Measurements from ENCODE around the gene SLC44A5. TPM values are rescaled to one million over a fixed set of nuclear protein-coding genes. Genes with fewer than 3 reads are reported as not detected.

Gene SLC44A5
- total RNA-seq, 3 donors from 2014 or later, result 0.16 to 3.6 (median 3.5) TPM

- H3K4me3 ChIP-seq, result no peak overlapping the region
- no peaks in the 10 kb centered on the region for H3K9me3 ChIP-seq
- intact Hi-C loops (cut with DNase I; ENCODE audit: low total_unique reads), result no loop called here
- H3K27me3 ChIP-seq, result no peaks in the 10 kb centered on the region
- H3K27ac ChIP-seq, result no peak overlapping the region
- TF ChIP-seq CTCF (IDR thresholded peaks at IDR 0.05), result no peak
- TF ChIP-seq POLR2AphosphoS5 (IDR thresholded peaks at IDR 0.05), result no peak
- TF ChIP-seq POLR2A (IDR thresholded peaks at IDR 0.05), result no peak
- DNase-seq (ENCODE audit: low spot score in 2 of 2), result no peak
- H3K36me3 ChIP-seq, result no peaks in the 10 kb centered on the region
- H3K4me1 ChIP-seq, result no peaks in the 10 kb centered on the region
These were observed 31.9 kb downstream of the SLC44A5 start for GRCh38 chr1:75579046-75579445.

- TF ChIP-seq POLR2A (IDR thresholded peaks at IDR 0.05) (no peak), POLR2AphosphoS5 (IDR thresholded peaks at IDR 0.05) (no peak), CTCF (IDR thresholded peaks at IDR 0.05) (no peak)
- H3K4me1 ChIP-seq, result no peaks in the 10 kb centered on the region
- intact Hi-C loops (cut with DNase I; ENCODE audit: low total_unique reads), result no loop called here
These were observed 35.1 kb downstream of the SLC44A5 start for GRCh38 chr1:75575837-75576236.

GRCh38 chr1:75567191-75567590, 43.7 kb downstream of the SLC44A5 start:
- DNase-seq (ENCODE audit: low spot score in 2 of 2), result no peak
- intact Hi-C loops (cut with DNase I; ENCODE audit: low total_unique reads), result no loop called here
- Histone ChIP-seq H3K27me3 (no peaks in the 10 kb centered on the region), H3K36me3 (no peaks in the 10 kb centered on the region), H3K9me3 (no peaks in the 10 kb centered on the region), H3K27ac (no peak overlapping the region), H3K4me1 (no peaks in the 10 kb centered on the region), H3K4me3 (no peak overlapping the region)
- TF ChIP-seq POLR2AphosphoS5 (IDR thresholded peaks at IDR 0.05) (no peak), POLR2A (IDR thresholded peaks at IDR 0.05) (no peak), CTCF (IDR thresholded peaks at IDR 0.05) (no peak)

More at GRCh38 chr1:75575837-75576236, 35.1 kb downstream of the SLC44A5 start:
- Histone ChIP-seq H3K4me3 (no peak overlapping the region), H3K27me3 (no peaks in the 10 kb centered on the region), H3K27ac (no peak overlapping the region), H3K36me3 (no peaks in the 10 kb centered on the region), H3K9me3 (no peaks in the 10 kb centered on the region)
- DNase-seq (ENCODE audit: low spot score in 2 of 2), result no peak

GRCh38 chr1:75559800-75560199, 51.1 kb downstream of the SLC44A5 start:
- Histone ChIP-seq H3K36me3 (no peaks in the 10 kb centered on the region), H3K4me3 (no peak overlapping the region), H3K27ac (no peak overlapping the region), H3K9me3 (peaks cover 0 to 5% of the 10 kb centered on the region in 2 donors), H3K4me1 (no peaks in the 10 kb centered on the region), H3K27me3 (no peaks in the 10 kb centered on the region)
- TF ChIP-seq POLR2A (IDR thresholded peaks at IDR 0.05), result no peak
- TF ChIP-seq POLR2AphosphoS5 (IDR thresholded peaks at IDR 0.05), result no peak
- TF ChIP-seq CTCF (IDR thresholded peaks at IDR 0.05), result no peak
- DNase-seq (ENCODE audit: low spot score in 2 of 2), result no peak
- intact Hi-C loops (cut with DNase I; ENCODE audit: low total_unique reads), result no loop called here

- intact Hi-C loops (cut with DNase I; ENCODE audit: low total_unique reads), result no loop called here
- Histone ChIP-seq H3K4me3 (no peak overlapping the region), H3K4me1 (no peaks in the 10 kb centered on the region), H3K27ac (no peak overlapping the region), H3K27me3 (no peaks in the 10 kb centered on the region), H3K9me3 (peaks cover 0 to 7% of the 10 kb centered on the region in 2 donors), H3K36me3 (no peaks in the 10 kb centered on the region)
- no peak for DNase-seq (ENCODE audit: low spot score in 2 of 2)
- TF ChIP-seq POLR2AphosphoS5 (IDR thresholded peaks at IDR 0.05) (no peak), POLR2A (IDR thresholded peaks at IDR 0.05) (no peak), CTCF (IDR thresholded peaks at IDR 0.05) (no peak)
These were observed 51.8 kb downstream of the SLC44A5 start for GRCh38 chr1:75559136-75559535.

Measured in breast epithelium (tissue), 4 donors.